GM04504 (cell line): ENCODE results near the gene FBXL5.
"Not testable (repeated sequence)": the region's sequence is repeated elsewhere in the genome, so short reads cannot be mapped to it uniquely, and the experiment has no call there.

Source experiments
- DNase-seq: peaks from one replicate; pipeline ENCODE4 v3.0.0-alpha.2; 2012; ENCODE audit warnings: low read depth

FBXL5 gene

GRCh38 chr4:15652191-15652590 lies 3.0 kb downstream of the FBXL5 start:
- no peak for DNase-seq

GRCh38 chr4:15651676-15652075 lies 3.5 kb downstream of the FBXL5 start:
- DNase-seq, result no peak

DNA sequence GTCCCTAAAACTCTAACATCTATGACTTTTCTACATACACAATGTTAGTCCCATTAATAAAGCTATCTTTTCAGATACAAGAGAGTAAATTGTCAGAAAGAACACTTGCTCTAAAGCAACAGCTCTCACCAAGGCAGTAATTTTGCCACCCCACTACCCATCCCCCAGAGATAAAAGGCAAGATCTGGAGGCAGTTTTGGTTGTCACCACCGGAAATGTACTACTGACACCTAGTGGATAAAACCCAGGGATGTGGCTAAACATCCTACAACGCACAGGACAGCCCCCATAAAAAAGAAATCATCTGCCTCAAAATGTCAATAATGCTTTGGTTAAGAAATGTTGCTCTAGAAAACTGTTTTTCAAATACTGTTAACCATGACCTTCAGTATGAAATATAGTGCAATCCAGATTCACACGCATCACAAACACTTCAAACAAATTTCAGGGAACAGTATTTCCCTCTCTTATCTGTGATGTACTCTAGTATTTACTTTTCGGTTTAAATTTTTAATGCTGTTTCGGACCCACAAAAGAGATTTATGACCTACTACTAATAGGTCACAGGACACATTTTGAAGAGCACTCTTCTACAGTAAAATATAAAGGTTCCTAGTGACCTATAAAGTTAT lies 5.1 kb downstream of the FBXL5 start:
- no peak for DNase-seq

DNA sequence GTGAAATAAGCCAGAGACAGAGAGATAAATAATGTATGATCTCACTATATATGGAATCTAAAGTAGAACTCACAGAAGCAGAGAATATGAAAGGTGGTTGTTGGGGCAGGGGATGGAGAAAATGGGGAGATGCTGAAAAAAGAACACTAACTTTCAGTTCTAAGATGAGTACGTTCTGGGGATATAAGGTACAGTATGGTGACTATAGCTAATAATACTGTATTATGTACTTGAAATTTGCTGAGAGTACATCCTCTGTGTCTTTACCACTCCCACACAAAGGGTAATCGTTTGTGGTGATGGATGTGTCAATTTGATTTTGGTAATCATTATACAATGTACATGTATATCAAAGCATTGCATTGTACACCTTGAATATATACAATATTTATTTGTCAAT lies 6.6 kb downstream of the FBXL5 start:
- DNase-seq, result no peak

DNA sequence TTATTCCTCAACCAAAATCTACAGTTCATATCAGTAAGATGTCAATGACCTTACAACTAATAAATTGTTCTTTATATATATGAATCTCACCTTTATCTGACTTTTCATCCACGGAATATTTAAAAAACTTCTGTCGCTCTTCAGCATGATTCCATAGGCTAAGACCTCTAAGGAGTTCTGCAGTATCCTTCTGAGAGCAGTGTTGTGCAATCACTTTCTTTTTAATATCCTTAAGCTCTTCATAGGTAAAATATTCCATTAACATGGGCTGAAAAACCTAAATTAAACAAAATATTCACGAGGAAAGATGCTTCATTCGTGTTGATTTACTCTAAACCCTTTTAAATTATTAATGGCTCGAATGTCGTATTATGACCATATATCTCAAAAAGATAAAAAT lies 16.7 kb downstream of the FBXL5 start:
- no peak for DNase-seq

GRCh38 chr4:15636818-15637217 lies 18.3 kb downstream of the FBXL5 start:
- DNase-seq, result no peak

GRCh38 chr4:15617407-15617806 lies 37.8 kb downstream of the FBXL5 start:
- not testable (repeated sequence) for DNase-seq

- DNase-seq, result not testable (repeated sequence)
Measured at GRCh38 chr4:15614891-15615290, 40.3 kb downstream of the FBXL5 start.

DNA sequence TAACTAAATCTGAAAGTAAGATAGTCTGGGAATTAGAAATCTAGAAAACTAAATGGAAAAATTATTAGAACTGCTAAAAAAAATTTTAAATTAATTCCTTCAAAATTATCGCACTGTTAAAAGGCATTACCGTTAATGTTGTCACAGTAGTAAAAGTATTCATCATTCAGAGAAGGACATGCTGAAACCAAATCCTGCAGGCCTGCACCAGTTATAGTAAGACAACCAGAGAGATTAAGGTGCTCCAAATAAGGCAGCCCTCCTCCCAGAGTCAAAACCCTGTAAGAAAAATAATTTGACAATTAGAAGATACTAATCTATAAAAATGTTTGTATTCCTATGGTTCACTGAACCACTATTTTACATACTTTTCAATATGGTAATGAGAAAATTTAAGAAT lies 43.0 kb downstream of the FBXL5 start:
- DNase-seq, result no peak

- DNase-seq, result no peak
Measured at GRCh38 chr4:15610855-15611254, 44.3 kb downstream of the FBXL5 start.

DNA sequence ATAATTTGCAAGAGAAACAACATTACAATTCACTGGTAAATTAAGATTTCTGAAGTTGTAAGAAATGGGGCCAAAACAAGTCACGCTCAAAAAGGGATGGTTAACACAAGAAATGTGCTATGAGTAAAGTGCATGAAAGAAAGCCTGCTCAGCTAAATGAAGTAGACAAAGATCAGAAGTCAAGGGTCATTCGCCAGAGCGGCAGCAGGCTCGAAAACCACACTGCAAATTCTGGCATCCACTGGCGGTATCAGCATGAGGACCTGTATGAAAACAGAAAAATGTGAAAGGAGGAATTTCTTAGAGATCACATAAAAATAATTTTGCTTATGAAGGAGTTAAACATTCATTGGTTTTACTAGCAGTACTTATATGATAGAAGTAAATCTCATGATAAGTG lies 49.6 kb downstream of the FBXL5 start:
- DNase-seq, result no peak

- no peak for DNase-seq
Measured at GRCh38 chr4:15601862-15602261, 53.3 kb downstream of the FBXL5 start.

DNA sequence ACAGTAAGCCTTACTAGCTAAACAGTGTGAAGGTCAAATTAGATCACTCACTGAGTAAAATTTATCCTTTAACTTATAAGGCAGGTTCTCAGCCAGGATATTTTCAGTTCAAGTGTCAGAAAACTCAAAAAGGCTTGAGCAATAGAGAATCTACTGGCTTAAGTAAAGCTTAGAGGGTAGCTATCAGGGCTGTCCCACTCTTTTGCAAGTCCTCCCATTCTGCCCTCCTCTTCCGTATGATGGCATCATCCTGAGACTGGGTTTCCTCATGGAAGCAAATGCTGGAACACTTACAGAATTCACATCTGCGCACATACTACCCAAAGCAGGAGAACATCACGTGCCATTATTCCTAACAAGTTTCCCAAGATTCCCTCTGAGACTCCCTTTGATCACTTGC lies 55.0 kb downstream of the FBXL5 start:
- DNase-seq, result no peak

DNA sequence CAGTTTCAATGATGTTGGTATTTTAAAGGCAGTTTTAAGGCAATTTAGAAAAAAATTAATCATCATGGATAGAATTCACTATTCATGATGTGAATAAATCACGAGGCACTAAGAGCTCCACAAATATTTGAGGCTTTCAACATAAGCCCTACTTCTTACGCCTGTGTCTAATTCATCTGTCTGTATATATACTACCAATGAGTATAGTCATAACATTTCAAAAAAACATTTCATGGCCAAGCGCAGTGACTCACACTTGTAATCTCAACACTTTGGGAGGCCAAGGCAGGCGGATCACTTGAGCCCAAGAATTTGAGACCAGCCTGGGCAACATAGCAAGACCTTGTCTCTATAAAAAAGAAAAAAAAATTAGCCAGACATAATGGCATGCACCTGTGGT lies 56.5 kb downstream of the FBXL5 start:
- no peak for DNase-seq

GRCh38 chr4:15592799-15593198 lies 62.4 kb downstream of the FBXL5 start:
- DNase-seq, result no peak

DNA sequence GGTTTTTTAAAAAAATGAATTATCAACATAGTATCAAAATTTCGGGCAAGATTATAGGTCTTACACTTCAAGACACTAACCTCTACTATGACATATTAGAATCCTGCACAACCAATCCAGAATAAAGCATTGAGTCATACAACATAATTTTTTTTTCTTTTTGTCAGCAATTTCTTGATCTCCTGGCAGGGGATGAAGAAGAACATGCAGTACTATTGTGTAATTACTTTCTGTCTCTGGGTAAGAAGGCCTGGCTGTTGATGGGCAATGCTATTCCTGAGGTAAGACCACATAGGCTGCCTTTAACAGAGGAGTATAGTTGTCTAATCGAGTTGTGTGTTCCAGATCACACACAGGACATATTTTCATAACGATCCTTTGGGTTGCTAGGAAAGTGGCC lies 67.5 kb downstream of the FBXL5 start:
- no peak for DNase-seq

- DNase-seq, result no peak
Measured at GRCh38 chr4:15586066-15586465, 69.1 kb downstream of the FBXL5 start.

DNA sequence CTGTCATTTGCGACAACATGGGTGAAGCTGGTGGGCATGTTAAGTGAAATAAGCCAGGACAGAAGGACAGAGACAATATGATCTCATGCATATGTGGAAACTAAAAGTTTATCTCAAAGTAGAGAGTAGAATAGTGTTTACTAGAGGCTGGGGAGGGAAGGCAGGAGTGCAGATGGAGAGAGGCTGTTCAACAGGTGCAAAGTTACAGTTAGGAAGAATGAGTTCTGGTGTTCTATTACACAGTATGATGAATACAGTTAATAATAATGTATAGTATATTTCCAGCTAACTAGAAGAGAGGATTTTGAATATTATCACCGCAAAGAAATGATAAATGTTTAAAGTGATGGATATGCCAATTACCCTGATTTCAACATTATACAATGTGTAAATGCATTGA lies 69.8 kb downstream of the FBXL5 start:
- no peak for DNase-seq

GRCh38 chr4:15584785-15585184 lies 70.4 kb downstream of the FBXL5 start:
- no peak for DNase-seq

GRCh38 chr4:15577508-15577907 lies 77.6 kb downstream of the FBXL5 start:
- no peak for DNase-seq

DNA sequence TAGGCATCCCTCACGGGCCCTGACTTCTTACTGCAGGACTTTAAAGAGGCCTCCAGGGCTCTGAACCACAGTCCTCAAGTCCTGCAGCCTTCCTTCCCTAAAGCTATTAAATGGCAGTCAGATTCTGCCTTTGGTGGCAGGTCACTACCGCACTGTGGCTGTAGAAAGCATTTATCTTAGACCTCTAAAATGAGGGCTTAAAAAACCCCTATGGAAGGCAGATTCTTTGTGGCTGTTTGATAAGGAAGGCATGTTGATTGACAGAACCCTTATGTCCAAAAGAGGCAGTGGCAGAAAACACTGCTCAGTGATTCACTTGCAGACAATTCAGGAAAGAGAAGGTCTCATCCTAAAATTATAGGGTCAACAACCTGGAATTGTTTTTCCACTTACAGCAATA lies 79.2 kb downstream of the FBXL5 start:
- no peak for DNase-seq

GRCh38 chr4:15569746-15570145 lies 85.4 kb downstream of the FBXL5 start:
- no peak for DNase-seq

DNA sequence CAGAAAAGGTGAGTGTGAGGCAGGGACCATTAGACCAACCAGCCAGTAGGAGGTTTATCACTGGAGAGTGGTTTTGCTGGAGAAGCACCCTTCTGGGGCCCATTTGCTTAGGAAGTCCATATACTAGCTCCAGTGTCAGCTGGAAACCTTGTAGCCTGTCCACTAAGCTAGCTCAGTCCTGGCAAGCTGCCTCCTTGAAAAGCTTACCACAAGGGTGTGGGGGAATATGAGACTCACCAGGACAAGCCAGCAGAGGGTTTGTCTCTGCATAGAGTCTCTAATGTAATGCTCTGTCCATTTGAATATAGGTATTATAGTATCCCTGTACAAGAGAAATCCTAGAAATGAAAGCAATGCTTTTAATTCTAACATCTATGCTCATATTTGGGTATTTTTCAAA lies 86.3 kb downstream of the FBXL5 start:
- DNase-seq, result no peak

DNA sequence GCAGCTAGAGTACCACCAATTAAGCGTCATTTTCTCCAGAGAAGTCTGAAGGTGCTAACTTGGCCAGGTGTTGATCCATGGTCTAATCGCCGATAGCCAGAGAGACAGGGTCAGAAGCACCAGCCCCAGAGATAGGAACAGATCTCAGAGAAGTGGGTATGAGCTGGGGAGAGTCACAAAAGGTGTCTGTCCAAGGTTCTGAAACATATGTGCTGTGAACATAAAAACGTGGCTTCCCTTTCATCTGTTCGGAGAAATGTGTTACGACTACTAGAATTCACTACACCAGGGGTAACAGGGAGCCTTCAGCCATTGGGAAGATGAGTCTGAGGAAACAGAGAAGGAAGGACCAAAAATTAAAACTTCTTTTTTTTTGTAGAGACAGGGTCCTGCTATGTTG lies 91.3 kb downstream of the FBXL5 start:
- no peak for DNase-seq

DNA sequence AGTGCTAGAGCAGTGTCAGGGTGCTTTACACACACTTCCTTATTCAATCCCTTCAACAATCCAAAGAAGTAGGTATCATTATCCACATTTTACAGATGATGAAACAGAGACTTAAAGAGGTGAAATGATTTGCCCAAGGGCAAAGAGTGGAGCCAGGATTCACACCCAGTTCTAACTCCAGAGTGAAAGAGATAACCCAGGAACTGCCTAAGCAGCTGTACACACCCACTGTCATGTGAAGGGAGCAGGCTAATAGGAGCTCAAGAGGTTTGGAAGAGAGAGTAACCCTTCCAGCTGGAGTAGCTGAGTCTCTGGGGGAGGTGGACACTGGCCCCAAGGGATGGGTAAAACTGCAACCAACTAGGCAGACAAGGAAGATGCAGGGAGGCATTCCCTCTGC lies 92.5 kb downstream of the FBXL5 start:
- DNase-seq, result no peak
